Right ventricle myocardium inferior (tissue), 1 donor: Measurements from ENCODE around the gene CACNA1I. TPM values are rescaled to one million over a fixed set of nuclear protein-coding genes. Genes with fewer than 3 reads are reported as not detected.

Experiments
- ATAC-seq: fragments of 200-7000 bp; cut with Tn5 transposase; one replicate; pipeline ENCODE4 v1.9.1; 2020; ENCODE audit warnings: mild to moderate bottlenecking, moderate library complexity
- DNase-seq: peaks from one replicate; pipeline ENCODE4 v3.0.0; 2021; ENCODE audit errors: missing footprints
- intact Hi-C: fragments of 100-400 bp; cut with DNase I; formaldehyde crosslinking; loops from one replicate; pipeline ENCODE4 v1.11.0; 2022
- total RNA-seq: library from RNA; stranded (reverse); fragmentation: NEBNext Ultra II Directional; extraction: Animal tissue kit (Norgen Biotek cat#: 25700); gene quantifications from one replicate; pipeline ENCODE4 v1.2.1, GENCODE V29; 2021
- donor health status: DM: no; HTN: yes; CAD: no; lungs with severe emphysema.

The CACNA1I gene
- total RNA-seq, 1 donor from 2014 or later: not detected

GRCh38 chr22:39562839-39563489 is 7.6 kb upstream of the CACNA1I start:
- DNase-seq: no peak
- ATAC-seq: no peak
- intact Hi-C loops: no loop called here

- ATAC-seq (no peak), DNase-seq (no peak)
- intact Hi-C loops: no loop called here
Measured at GRCh38 chr22:39563571-39564428, 6.8 kb upstream of the CACNA1I start.

GRCh38 chr22:39565414-39565944 is 5.1 kb upstream of the CACNA1I start:
- ATAC-seq (no peak), DNase-seq (no peak)
- intact Hi-C loops: no loop called here

- no peak for ATAC-seq
- no peak for DNase-seq
- intact Hi-C loops: no loop called here
Measured at GRCh38 chr22:39567135-39567946, 3.2 kb upstream of the CACNA1I start.

- DNase-seq: no peak
- intact Hi-C loops: no loop called here
- ATAC-seq: no peak
Measured at GRCh38 chr22:39568278-39568981, 2.1 kb upstream of the CACNA1I start.

- DNase-seq (no peak), ATAC-seq (no peak)
- intact Hi-C loops: no loop called here
Measured at GRCh38 chr22:39569066-39569465, 1.5 kb upstream of the CACNA1I start.

- no peak for ATAC-seq
- no peak for DNase-seq
- intact Hi-C loops: no loop called here
Measured at GRCh38 chr22:39570226-39570625, 327 bp upstream of the CACNA1I start.

GRCh38 chr22:39571538-39571937 is 985 bp downstream of the CACNA1I start:
- DNase-seq: no peak
- intact Hi-C loops: no loop called here
- ATAC-seq: no peak

GRCh38 chr22:39574779-39575551 is 4.4 kb downstream of the CACNA1I start:
- DNase-seq: no peak
- no peak for ATAC-seq
- intact Hi-C loops: no loop called here

GRCh38 chr22:39575552-39575825 is 4.9 kb downstream of the CACNA1I start:
- ATAC-seq (no peak), DNase-seq (no peak)
- intact Hi-C loops: no loop called here

GRCh38 chr22:39576027-39576426 is 5.5 kb downstream of the CACNA1I start:
- DNase-seq (no peak), ATAC-seq (no peak)
- intact Hi-C loops: no loop called here

GRCh38 chr22:39577366-39577765 is 6.8 kb downstream of the CACNA1I start:
- DNase-seq: no peak
- no peak for ATAC-seq
- intact Hi-C loops: no loop called here

- intact Hi-C loops: no loop called here
- ATAC-seq (no peak), DNase-seq (no peak)
Measured at GRCh38 chr22:39577900-39578299, 7.3 kb downstream of the CACNA1I start.

GRCh38 chr22:39580006-39580441 is 9.5 kb downstream of the CACNA1I start:
- ATAC-seq (no peak), DNase-seq (no peak)
- intact Hi-C loops: no loop called here

GRCh38 chr22:39580795-39581194 is 10.2 kb downstream of the CACNA1I start:
- no peak for ATAC-seq

GRCh38 chr22:39581303-39581702 is 10.8 kb downstream of the CACNA1I start:
- DNase-seq: no peak
- intact Hi-C loops: no loop called here
- no peak for ATAC-seq

More at GRCh38 chr22:39580795-39581194, 10.2 kb downstream of the CACNA1I start:
- intact Hi-C loops: no loop called here
- no peak for DNase-seq

GRCh38 chr22:39583066-39583667 is 12.6 kb downstream of the CACNA1I start:
- ATAC-seq (no peak), DNase-seq (no peak)
- intact Hi-C loops: no loop called here

GRCh38 chr22:39589875-39590274 is 19.3 kb downstream of the CACNA1I start:
- ATAC-seq (no peak), DNase-seq (no peak)
- intact Hi-C loops: no loop called here
